HG03045 (cell line): Measurements from ENCODE around the gene PGAP3.

Experiments
- ATAC-seq: cut with Tn5 transposase; IDR thresholded peaks from one replicate; pipeline ENCODE4 v1.9.1; 2021; ENCODE audit warnings: mild to moderate bottlenecking, moderate library complexity; ENCODE audit not compliant: unreplicated experiment

PGAP3 gene

DNA sequence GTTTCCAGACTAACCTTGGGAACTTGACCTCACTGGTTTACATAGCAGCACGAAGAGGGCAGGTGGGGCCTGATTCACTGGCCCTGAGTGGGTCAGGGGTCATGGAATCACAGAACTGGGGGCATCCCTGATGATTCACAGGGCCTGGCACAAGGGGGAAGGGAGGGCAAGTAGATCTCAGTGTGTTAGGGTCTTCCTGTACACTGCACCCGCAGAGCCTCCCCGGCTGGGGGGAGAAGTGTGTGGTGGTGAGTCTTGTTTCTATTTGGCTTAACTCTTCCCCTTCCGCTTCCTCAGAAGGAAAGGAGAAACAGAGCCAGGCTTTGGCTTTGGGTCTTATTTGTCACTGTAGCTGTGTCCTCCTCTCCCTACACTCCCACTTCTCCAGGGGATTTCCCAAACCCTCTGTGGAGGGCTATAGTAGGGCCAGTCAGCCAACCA, 47.2 kb downstream of the PGAP3 start:
- ATAC-seq, result no peak

DNA sequence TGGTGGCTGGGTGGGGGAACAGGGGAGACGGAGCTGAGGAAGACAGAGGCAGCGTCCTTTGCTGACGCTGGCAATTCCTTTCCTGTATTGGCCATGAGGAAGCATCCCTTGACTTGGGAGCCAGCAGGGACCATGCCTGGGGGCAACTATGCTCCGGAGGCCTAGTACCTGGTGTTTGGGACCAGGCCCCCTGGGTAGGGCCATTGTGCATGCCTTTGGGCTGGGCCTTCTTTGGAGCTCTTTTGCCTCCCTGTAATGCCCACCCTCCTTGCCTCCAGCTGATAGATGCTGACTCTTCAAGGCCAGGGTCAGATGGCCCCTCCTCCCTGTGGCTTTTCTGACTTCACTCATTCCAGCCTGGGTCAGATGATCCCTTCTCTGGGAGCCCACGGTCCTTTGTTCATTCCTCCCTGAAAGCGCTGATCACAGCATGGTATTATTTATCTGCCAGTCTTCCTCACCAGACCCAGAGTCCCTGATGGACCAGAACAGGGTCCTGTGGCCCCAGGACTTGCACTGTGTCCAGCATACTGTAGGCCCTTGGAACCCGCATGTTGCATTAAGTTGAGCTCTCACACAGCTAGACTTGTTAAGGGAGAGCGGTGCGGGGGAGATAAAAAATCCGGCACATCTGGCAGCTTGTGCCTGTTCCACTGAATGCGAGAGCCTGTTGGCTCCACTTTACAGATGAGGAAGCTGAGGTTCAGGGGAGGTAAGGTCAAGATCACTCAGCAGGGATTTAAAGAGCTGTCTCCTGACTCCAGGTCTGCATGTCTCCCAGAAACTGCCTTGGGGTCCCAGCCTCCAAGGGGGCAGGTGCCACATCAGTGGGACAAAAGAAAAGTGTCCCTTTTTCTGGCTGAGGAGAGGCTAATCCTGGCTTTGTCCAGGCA, 48.0 kb downstream of the PGAP3 start:
- no peak for ATAC-seq

DNA sequence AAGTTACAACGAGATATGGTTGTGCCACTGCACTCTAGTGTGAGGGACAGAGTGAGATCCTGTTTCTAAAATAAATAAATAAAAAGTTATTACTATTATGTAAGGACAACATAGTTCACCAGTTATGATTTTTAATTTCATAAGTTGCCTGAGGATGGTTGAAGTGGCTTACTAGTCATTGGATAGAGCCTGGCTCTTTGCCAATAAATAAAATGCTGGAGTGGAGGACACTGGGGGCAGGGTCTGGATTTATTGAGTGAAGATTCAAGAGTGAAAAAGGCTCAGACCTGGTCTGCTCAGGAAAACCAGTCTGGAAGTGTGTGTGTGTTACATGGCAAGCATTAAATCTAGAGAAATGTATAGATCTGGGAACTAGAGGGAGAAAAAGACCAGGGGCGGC, 48.8 kb downstream of the PGAP3 start:
- ATAC-seq, result no peak

DNA sequence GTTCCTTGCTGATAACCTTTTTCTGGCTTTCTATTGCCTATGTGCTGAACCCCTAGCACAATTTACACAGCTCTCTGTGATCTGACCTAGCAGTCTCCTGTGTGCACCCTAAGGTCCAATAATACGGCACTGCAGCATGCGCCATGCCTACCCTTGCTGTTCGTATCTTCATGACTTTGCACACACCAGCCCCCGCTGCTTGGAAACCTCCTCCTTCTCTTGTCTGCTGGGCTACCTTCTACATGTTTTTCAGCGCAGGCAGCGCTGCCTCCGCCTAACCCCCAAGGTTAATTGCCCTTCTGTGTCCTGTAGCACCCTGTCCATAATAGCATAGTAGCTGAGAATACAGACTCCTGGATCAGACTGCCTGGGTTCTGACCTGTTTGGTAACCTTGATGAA, 49.5 kb downstream of the PGAP3 start:
- no peak for ATAC-seq

DNA sequence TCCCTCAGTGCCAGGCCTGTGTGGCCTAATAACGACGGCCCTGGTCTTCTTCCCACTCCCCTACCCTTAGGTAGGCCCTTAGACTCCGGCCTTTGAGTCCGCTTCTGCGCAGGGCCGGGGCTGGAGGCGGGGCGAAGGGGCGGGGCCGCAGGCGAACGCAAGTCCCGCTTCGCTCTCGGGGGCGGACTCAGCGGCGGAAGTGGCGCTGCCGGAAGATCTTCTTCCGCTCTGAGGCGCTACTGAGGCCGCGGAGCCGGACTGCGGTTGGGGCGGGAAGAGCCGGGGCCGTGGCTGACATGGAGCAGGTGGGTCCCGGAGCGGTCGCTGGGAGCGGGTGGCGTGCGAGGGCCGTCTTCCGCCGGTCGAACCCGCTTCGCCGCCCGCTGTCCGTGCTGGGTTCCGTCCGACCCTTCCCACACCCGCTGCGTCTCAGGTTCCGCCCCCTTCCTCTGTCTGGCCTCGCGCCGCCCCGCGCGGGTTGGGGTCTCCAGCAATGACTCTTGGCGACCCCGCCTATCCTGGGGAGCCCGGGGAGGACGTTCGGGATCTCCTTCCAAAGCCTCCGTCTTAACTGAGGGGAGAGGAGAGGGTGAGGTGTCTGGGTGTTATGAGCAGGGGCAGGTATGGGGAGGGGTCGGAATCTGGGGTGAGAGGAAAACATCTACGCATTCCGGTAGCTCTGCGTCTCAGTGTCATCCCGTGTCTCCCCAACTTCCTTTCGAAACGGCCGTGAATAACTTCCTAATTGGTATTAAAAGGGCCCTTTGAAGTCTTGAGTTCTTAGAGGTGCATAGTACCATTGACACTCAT, 50.7 kb downstream of the PGAP3 start, which contains the start of gene STARD3:
TSS of gene STARD3 (plus strand) at position 218 of the 810 bp plus-strand sequence. CDS start 16,388 bp downstream, outside the sequence.
- ATAC-seq, result peak; percentile 88

DNA sequence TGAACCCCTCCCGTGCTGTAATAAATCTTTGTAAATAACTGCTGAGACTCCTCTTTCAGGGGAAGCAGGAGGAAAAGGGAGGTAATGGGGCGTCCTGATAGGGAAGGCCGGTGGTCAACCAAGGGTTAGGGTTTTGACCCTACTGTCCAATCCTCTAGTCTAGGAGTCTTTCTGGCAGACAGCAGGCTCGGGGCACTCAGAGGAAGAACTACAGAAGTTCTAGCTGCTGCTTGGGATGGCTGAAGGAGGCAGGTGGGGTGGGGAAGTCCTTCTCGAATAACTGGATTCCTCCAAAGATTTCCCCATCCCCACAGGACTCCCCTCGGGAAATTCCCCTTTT, 51.3 kb downstream of the PGAP3 start:
- peak; percentile 10 for ATAC-seq

DNA sequence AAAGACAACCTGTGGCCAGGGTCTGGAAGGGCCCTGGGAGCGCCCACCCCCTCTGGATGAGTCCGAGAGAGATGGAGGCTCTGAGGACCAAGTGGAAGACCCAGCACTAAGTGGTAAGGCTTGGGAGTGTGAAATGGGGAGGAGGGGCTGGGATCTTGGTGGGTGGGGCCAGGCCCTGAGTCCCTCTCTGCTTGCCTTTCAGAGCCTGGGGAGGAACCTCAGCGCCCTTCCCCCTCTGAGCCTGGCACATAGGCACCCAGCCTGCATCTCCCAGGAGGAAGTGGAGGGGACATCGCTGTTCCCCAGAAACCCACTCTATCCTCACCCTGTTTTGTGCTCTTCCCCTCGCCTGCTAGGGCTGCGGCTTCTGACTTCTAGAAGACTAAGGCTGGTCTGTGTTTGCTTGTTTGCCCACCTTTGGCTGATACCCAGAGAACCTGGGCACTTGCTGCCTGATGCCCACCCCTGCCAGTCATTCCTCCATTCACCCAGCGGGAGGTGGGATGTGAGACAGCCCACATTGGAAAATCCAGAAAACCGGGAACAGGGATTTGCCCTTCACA, 52.2 kb downstream of the PGAP3 start:
- no peak for ATAC-seq

DNA sequence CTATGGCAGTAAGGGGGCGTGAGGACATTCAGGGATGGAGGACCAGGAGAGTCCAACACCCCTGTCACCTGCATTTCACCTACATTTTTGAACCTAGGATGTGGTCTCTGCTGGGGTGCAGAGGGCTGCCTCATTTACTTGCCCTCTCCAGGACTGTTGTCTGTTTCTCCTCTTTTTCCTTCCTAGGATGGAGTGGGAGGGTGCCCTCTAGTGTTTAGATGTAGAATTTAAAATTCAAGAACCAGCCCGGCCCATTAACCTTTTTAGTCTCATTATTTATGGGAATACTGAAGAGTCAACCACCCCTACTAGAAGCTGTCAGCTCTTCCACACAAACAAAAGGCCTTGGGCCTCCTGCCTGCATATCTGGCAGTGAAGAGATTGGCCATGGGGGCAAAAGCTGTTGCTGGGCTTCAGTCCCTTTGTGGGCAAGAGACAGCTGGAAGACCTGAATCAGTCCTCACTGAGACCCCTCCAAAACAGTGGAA, 53.4 kb downstream of the PGAP3 start:
- no peak for ATAC-seq

DNA sequence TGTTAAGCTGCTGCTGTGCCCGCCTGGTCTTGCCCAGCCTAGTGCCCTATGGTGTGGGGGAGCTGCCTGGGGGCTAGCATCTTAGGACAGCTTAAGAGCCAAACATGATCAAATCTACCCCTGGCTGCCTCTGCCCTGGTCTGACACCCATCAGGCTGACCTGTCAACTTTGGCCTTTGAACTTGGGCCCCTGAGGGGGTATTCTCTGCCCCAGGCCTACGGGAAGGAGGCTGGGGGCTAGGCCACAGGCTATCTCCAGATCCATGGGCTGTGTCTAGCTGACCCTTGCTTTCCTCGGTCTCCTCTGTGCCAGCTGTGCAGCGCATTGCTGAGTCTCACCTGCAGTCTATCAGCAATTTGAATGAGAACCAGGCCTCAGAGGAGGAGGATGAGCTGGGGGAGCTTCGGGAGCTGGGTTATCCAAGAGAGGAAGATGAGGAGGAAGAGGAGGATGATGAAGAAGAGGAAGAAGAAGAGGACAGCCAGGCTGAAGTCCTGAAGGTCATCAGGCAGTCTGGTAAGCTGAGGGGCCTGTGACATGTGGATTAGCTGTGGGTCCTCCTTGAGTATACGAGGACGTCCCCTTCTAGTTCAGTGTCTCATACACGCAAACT, 54.2 kb downstream of the PGAP3 start:
- no peak for ATAC-seq

DNA sequence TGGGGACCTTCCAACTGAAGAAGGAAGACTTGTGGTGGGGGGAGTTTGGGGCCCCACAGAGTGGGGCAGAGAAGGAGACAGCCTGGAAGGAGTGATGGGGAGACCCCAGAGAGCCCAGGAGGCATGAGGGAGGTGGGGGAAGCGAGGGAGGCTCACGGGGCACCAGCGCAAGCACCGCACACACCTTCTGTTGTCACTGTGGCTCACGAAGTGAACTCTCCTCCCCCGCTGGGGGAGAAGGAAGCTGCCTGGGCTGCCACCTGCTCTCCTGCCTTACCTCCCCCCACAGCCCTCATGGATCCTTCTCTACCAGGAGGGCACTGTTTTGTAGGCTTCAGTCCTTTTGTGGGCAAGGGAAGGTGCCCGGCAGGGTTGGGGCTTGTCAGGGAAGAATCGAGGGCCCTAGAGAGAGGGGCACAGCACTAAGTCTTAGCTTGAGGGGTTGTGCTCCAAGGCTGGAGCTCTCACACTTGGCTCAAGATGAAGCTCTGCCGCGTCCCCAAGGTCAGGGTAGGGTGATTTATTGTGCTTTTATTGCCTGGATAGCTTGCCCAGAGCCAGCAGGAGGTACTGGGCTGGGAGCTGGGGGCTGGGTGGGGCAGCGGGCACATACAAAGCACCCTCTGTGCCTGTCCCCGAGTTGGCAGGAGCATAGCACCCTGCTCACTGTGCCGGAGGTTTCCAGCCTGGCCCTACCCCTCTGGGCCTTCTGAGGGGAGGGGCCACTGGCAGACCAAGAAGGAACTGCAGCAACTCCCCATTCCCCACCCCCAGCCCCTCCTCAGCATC, 55.5 kb downstream of the PGAP3 start:
- ATAC-seq, result no peak

DNA sequence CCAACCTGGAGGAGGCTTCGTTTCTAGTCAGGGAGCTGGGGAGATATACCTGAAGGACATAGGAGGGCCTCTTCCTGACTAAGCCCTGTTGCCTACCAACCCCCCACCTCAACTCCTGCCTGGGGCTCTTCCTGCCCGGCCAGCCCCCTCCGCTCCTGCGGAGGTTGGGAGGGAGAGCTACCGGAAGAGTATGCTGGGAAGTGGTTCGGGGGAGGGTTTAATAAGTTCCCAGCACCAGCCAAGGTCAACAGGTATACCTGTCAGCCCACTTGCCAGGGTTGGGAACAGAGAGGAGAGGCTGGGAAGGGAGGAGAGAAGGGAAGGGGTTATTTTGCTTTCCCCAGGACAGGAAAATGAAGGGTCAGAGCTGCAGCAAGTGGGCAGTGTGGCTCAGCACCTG, 56.5 kb downstream of the PGAP3 start:
- no peak for ATAC-seq

DNA sequence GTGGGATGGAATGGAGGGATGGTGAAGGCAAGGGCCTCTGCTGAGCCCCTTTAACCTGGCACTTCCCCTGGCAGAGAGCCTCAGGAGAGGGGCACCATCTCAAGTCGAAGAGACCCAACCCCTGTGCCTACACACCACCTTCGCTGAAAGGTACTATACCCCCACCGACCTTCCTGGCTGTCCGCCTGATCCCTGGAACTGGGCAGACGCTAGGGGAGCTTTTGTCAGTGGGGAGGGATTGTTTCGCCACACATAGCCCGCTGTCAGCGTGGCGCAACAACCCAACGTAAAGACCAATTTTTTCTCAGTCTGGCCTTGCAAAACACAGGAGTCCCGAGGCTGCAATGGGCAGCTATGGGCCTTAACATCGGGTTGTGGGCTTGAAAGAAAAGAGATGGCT, 58.0 kb downstream of the PGAP3 start:
- ATAC-seq, result no peak

DNA sequence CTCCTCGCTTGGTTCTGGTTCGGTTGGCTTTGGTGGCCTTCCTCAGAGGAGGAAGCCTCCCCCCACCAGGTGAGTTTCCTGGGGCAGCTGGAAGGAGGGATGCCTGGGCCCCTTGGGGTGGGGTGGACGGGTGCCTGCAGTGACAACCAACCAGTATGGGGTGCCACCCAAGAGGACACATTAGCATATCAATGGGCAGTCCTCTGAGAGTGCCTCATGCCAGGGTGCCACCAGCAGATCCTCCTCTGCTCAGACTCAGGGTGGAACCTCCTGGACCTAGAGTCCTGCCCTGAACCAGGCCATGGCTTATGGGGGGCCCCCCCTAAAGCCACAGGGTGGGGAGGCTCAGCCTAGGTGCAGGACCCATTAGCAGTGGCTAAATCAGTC, 58.4 kb downstream of the PGAP3 start:
- no peak for ATAC-seq

DNA sequence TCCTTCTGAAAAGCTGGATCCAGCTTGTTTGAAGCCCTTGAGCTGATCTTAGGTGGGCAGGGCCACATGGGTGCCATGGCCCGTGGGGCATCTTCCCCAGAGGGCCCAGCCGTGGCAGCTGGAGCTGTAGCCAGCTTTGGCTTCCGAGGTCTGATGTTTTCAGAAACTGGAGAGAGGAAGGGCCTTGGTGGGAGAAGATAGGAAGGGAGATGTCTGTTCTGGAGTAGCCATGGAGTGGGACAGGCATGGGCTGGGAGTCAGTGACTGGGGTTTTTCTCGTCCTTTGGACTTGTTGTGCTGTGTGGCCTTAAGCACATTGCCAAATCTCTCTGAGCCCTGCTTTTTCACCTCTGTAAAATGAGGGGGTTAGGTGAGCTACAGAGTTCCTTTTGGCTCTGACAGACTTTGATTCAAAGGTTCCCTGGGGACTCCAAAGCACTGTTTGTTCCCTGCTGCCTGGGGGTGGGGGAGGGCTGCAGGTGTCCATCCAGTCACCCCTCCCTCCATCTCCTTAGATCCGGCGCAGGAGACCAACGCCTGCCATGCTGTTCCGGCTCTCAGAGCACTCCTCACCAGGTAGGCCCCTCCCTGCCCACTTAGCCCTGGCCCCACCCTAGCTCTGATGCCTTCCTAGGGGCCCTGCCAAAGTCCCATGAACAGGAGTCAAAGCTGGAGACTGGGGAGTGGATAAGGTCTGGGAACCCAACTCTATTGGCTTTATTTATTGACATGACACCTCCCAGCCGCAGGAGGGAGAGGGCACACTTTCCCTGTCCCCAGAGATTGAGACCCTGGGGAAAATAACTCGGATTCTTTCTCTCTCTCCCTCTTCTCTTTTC, 59.0 kb downstream of the PGAP3 start:
- no peak for ATAC-seq

DNA sequence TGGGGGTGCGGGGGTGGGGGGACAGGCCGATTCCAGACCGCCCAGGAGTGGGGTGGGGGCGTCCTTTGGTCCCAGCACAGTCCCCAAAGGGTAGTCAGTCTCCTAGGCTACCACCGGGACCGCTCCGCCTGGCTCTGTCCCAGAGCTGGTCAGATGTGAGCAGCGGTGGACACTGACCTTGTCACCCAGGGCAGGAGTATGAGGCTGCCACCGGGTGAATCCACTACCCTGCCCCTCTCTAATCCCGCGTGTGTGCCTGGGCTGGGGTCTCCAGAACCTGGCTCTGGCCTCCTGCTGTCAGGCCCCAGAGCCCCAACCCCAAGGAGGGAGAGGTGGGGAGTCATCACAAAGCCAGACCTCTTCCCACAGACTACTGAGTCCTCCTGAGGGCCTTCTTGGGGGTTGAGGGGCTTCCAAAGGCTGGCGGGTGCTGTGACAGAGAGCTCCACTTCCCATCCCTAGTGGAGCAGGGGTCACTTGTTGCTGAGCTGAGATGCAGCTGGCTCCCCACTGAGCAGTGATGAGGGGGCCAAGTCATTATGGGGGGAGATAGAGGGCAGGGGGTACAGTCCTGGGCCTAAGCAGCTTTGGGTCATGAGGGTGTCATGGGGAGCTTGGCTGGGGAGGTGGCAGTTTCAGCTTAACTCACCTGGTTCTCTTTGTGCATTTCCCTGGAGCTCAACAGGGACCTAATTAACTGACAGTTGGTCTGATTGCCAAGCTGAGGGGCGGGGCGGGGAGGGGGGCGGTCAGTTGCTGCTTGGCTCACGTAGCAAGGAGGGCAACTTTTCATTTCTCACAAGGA, 59.9 kb downstream of the PGAP3 start:
- ATAC-seq, result no peak

DNA sequence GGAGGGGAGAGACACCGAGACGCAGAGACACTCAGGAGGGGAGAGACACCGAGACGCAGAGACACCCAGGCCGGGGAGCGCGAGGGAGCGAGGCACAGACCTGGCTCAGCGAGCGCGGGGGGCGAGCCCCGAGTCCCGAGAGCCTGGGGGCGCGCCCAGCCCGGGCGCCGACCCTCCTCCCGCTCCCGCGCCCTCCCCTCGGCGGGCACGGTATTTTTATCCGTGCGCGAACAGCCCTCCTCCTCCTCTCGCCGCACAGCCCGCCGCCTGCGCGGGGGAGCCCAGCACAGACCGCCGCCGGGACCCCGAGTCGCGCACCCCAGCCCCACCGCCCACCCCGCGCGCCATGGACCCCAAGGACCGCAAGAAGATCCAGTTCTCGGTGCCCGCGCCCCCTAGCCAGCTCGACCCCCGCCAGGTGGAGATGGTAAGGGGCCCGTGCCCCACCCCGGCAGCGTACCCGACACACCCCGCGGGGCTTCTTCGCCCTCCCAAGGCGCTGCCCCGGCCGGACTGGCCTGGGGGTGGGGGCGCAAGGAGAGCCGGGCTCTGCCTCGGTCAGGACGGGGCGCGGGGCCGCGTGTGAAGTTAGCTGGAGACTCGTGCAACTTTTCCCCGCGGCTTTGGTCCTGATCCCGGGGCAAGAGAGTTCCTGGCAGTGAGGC, 60.7 kb downstream of the PGAP3 start:
- ATAC-seq, result no peak

DNA sequence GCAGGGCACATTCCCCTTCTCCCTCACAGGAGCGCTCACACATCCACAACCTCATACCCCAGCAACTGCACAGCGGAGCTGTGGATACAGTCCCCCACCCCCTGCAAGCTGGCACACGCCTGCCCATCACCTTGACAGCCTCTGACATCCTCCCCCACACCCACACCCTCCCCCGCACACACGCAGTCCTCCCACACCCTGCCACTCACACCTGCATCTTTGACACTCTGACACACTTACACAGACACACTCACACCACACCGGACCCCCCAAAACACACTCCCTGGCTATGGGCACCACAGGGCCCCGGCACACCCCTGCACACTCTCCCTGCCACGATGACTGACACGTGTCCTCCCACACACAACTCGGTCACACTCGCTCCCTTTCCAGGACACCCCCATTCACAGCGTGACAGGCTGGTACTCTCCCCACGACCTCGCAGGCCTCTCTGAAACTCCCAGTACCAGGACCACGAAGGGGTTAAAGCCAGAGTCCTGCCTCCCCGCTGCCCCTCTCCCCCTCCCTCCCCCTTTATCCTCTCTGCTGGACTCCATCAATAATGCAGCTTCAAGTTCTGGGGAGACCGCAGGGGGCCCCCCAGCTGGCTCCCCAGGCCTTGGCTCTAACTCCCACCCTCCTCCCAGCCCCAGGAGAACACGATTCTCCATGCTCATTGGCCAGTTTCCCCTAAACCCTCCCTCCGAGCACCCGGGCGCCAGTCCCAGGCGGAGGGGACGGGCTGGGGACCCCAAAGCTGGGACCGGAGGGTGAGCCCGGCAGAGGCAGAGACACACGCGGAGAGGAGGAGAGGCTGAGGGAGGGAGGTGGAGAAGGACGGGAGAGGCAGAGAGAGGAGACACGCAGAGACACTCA, 61.4 kb downstream of the PGAP3 start, which contains the start of gene PPP1R1B:
TSS of gene PPP1R1B (plus strand) at position 782 of the 876 bp plus-strand sequence. CDS start 441 bp downstream, outside the sequence.
- ATAC-seq, result no peak
